C4-2B (cell line): ENCODE data around the gene KCNIP1.

ENCODE experiments used
- H3K27ac ChIP-seq: fragments of 450-650 bp; 2 replicates; pipeline ENCODE4 v1.5.1; 2017
- CTCF ChIP-seq: fragments of 450-650 bp; conservative IDR thresholded peaks from 2 replicates; pipeline ENCODE4 v1.5.1; 2017; ENCODE audit warnings: mild to moderate bottlenecking
- ZFX ChIP-seq: fragments of 450-650 bp; IDR thresholded peaks from 2 replicates; pipeline ENCODE4 v1.6.1; 2017

The KCNIP1 gene

DNA sequence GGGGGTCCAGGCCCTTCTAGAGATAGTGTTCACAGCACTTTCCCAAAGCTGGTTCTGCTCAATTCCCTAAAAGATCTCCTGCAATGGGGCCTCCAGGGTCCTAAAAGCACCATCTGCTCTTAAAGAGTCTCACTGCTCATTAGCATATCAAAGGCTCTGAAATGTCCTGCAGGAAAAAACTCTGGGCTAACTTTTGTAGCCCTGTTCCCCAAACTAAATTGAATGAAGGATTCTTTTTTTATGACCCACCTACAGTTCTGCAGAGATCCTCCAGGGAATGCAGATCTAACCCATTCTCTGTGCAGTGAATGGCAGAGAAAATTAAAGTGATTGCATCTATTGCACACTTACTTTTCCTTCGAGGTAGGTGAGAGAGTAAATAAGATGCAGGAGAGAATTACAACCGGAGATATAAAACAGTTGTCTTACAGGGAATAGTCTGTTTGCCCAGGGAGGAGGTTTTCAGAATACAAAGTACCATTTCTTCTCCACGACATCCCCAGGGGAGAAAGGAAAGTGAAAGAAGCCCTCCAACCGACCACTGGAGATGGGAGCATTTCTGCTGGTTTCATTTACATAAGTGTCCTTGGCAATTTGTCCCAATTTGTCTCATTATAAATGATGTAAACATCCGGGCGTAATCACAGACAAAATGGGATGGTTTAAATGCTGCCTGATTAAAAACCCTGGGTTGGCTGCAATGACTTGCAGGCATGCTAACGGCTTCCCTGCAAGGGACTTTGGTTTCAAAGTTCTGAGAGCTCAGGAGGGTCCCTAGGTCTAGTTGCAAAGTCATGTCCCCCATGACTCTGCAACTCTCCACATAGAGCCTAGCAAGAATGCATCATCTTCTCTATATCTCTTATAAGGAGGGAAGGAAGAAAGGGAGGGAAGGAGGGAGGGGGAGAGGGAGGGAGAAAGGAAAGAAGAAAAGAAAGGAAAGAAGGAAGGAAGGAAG is 114.0 kb downstream of the KCNIP1 start:
- no peak overlapping the region for H3K27ac ChIP-seq
- TF ChIP-seq ZFX (no peak), CTCF (no peak)

GRCh38 chr5:170619869-170620268 is 116.0 kb downstream of the KCNIP1 start:
- no peak overlapping the region for H3K27ac ChIP-seq
- no peak for TF ChIP-seq ZFX
- no peak for TF ChIP-seq CTCF

DNA sequence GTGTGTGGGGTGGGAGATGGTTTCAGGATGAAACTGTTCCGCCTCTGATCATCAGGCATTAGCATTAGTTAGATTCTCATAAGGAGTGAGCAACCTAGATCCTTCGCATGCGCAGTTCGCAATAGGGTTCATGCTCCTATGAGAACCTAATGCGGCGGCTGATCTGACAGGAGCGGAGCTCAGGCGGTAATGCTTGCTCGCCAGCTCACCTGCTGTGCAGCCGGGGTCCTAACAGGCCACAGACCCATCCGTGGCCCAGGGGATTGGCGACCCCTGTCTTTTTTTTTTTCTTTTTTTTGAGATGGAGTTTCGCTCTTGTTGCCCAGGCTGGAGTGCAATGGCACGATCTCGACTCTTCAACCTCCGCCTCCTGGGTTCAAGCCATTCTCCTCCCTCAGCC is 119.1 kb downstream of the KCNIP1 start:
- TF ChIP-seq CTCF (no peak), ZFX (no peak)
- H3K27ac ChIP-seq, result no peak overlapping the region

GRCh38 chr5:170623576-170624181 is 119.9 kb downstream of the KCNIP1 start:
- no peak for TF ChIP-seq ZFX
- TF ChIP-seq CTCF, result peak; percentile 87
- H3K27ac ChIP-seq, result no peak overlapping the region

DNA sequence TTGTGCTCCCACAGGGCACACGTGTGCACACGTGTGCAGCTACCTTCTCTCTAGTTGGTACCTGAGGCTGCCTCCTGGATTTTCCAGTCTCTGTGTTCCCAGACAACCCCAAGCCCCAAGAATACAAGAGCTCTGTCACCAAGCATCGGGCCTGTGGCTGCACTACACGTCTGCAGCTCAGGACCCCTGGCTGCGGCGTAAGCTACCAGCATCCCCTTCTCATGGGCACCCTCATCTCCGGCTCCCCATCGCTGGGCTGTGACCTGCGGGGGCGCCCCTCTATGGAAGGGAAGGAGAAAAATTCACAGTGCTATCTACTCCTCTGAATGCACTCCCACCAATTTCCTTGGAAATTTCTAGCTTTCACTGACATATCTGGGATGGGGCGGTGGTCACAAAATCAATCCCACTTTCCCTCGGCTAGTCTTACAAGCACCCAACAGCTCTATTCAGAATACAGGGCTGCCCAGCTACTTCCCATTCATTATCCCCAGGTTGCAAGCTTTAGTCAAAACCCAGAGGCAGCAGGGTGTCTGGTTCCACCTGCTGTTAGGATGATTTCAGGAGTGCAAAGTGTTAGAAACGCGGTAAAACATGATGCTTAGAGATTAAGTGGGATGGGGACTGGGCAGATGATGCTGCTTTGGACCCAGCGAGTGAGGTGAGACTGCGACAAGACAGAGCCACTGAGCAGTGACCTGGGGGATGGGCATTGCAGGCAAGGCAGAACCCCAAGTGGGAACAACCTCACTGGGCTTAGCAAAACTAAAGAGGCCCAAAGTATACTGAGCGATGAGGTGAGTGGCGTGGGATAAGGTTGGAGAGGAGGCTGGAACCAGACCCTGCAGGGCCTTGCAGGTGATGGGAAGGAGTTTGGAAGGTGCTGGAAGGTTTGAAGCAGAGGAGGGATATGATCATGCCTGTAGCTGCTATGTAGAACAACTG is 121.7 kb downstream of the KCNIP1 start:
- TF ChIP-seq ZFX, result no peak
- no peak for TF ChIP-seq CTCF
- H3K27ac ChIP-seq, result no peak overlapping the region

GRCh38 chr5:170626507-170627150 is 122.8 kb downstream of the KCNIP1 start:
- TF ChIP-seq CTCF (no peak), ZFX (no peak)
- H3K27ac ChIP-seq, result no peak overlapping the region
